RWPE2 (cell line): ENCODE results near the gene HIVEP3.
A peak's percentile ranks its signal among the peaks of the same experiment; 100 is the strongest.

ENCODE experiments used
- ATAC-seq: fragments of 200-7000 bp; cut with Tn5 transposase; 3 replicates; pipeline ENCODE4 v1.9.1; 2021; ENCODE audit warnings: low read depth
- DNase-seq: peaks from one replicate; pipeline ENCODE4 v3.0.0-alpha.2; 2020; ENCODE audit warnings: low spot score
- H3K27ac ChIP-seq: fragments of 450-650 bp; 2 replicates; pipeline ENCODE4 v1.5.1; 2017; ENCODE audit warnings: mild to moderate bottlenecking; ENCODE audit not compliant: poor library complexity, severe bottlenecking
- H3K27me3 ChIP-seq: fragments of 250-450 bp; sonication (Bioruptor Pico); 2 replicates; pipeline ENCODE4 v1.5.1; 2021; ENCODE audit warnings: mild to moderate bottlenecking, moderate library complexity; ENCODE audit not compliant: insufficient read depth, poor library complexity, severe bottlenecking
- H3K36me3 ChIP-seq: fragments of 250-450 bp; sonication (Bioruptor Pico); 2 replicates; pipeline ENCODE4 v1.5.1; 2020; ENCODE audit warnings: low read depth, mild to moderate bottlenecking, moderate library complexity
- H3K4me1 ChIP-seq: fragments of 250-450 bp; sonication (Bioruptor Pico); 2 replicates; pipeline ENCODE4 v1.5.1; 2021; ENCODE audit warnings: mild to moderate bottlenecking, moderate library complexity; ENCODE audit not compliant: insufficient read depth, poor library complexity, severe bottlenecking
- H3K4me3 ChIP-seq: fragments of 250-450 bp; sonication (Bioruptor Pico); 2 replicates; pipeline ENCODE4 v1.5.1; 2021; ENCODE audit warnings: mild to moderate bottlenecking, moderate library complexity; ENCODE audit not compliant: severe bottlenecking
- H3K9me3 ChIP-seq: fragments of 250-450 bp; sonication (Bioruptor Pico); 2 replicates; pipeline ENCODE4 v1.5.1; 2021; ENCODE audit warnings: mild to moderate bottlenecking, moderate library complexity; ENCODE audit not compliant: severe bottlenecking
- TF ChIP-seq, protein P1 (sequence below): fragments of 450-650 bp; IDR thresholded peaks from one replicate; pipeline ENCODE4 v1.5.1; 2017; ENCODE audit warnings: mild to moderate bottlenecking, moderate library complexity; ENCODE audit not compliant: poor library complexity, severe bottlenecking

HIVEP3 gene

DNA sequence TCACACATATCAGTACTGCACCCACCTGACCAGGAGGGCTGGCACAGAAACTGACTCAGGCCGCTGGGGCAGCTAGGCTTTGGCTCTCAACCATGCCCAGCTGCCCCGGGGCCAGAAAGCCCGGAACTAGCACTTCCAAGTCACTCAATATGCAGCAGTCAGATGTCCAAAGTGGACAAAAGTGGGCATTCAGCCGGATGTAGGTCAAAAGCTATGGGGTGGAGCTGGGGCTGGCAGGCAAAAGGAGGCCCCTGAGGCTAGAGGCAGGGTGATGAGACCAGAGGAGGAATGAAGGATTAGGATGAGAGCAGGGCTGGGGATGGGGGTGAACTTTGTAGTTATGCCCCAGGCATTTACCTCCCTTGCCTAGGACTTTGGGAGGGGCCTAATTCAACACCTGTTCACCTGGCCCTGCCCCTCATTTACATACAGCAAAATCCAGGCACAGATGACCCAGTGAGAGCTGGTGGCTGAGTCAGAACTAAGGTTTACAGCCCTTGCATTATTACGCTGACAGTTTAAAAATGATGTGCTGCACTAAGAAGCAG lies 403.5 kb downstream of the HIVEP3 start:
- H3K4me3 ChIP-seq: no peak overlapping the region
- ATAC-seq (peak; percentile 68), DNase-seq (no peak)
- TF ChIP-seq, protein P1, sequence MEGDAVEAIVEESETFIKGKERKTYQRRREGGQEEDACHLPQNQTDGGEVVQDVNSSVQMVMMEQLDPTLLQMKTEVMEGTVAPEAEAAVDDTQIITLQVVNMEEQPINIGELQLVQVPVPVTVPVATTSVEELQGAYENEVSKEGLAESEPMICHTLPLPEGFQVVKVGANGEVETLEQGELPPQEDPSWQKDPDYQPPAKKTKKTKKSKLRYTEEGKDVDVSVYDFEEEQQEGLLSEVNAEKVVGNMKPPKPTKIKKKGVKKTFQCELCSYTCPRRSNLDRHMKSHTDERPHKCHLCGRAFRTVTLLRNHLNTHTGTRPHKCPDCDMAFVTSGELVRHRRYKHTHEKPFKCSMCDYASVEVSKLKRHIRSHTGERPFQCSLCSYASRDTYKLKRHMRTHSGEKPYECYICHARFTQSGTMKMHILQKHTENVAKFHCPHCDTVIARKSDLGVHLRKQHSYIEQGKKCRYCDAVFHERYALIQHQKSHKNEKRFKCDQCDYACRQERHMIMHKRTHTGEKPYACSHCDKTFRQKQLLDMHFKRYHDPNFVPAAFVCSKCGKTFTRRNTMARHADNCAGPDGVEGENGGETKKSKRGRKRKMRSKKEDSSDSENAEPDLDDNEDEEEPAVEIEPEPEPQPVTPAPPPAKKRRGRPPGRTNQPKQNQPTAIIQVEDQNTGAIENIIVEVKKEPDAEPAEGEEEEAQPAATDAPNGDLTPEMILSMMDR: no peak
- H3K27ac ChIP-seq: peak overlapping the region; percentile 41
- H3K36me3 ChIP-seq: no peaks in the 10 kb centered on the region
- H3K27me3 ChIP-seq: no peaks in the 10 kb centered on the region
- H3K9me3 ChIP-seq: no peaks in the 10 kb centered on the region
- H3K4me1 ChIP-seq: peaks cover 11% of the 10 kb centered on the region

DNA sequence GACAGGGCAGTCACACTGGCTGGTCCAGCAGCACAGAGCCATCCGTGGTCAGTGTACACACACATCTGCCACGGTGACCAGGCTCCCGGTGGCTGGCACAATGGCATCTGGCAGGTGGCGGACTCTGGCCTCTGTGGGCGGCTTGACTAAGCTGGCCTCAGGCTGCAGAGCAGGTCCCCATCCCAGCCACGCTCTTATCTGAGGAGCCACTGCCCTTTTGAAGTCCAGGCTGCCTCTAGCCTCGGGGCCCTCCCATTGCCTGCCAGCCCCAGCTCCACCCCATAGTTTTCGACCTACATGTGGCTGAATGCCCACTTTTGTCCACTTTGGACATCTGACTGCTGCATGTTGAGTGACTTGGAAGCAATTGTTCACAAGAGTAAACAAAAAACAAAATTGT lies 404.3 kb downstream of the HIVEP3 start:
- H3K27ac ChIP-seq: peak overlapping the region; percentile 41
- no peaks in the 10 kb centered on the region for H3K27me3 ChIP-seq
- no peak for DNase-seq
- H3K4me3 ChIP-seq: no peak overlapping the region
- no peaks in the 10 kb centered on the region for H3K36me3 ChIP-seq
- TF ChIP-seq, protein P1: no peak
- no peaks in the 10 kb centered on the region for H3K9me3 ChIP-seq
- peaks cover 11% of the 10 kb centered on the region for H3K4me1 ChIP-seq
- ATAC-seq: no peak

DNA sequence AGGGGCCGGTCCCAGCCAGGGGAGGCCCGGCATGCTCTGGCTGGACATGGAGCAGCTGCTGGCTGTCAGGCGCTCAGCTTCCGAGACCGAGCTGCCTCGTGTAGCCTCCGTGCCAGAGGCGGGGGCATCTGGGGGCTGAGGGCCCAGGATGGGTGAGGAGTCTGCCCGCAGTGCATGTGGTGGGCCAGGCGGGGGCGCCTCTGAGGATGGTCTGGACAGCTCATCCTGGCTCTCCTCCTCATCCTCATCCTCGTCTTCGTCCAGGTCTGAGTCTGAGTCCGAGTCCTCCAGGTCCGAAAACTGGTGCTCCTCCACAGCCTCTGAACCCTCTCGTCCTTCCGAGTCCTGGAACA lies 405.4 kb downstream of the HIVEP3 start:
- DNase-seq: no peak
- H3K4me1 ChIP-seq: peaks cover 11% of the 10 kb centered on the region
- H3K27me3 ChIP-seq: no peaks in the 10 kb centered on the region
- H3K9me3 ChIP-seq: no peaks in the 10 kb centered on the region
- TF ChIP-seq, protein P1: peak; percentile 17
- no peak for ATAC-seq
- H3K27ac ChIP-seq: no peak overlapping the region
- no peaks in the 10 kb centered on the region for H3K36me3 ChIP-seq
- H3K4me3 ChIP-seq: no peak overlapping the region

DNA sequence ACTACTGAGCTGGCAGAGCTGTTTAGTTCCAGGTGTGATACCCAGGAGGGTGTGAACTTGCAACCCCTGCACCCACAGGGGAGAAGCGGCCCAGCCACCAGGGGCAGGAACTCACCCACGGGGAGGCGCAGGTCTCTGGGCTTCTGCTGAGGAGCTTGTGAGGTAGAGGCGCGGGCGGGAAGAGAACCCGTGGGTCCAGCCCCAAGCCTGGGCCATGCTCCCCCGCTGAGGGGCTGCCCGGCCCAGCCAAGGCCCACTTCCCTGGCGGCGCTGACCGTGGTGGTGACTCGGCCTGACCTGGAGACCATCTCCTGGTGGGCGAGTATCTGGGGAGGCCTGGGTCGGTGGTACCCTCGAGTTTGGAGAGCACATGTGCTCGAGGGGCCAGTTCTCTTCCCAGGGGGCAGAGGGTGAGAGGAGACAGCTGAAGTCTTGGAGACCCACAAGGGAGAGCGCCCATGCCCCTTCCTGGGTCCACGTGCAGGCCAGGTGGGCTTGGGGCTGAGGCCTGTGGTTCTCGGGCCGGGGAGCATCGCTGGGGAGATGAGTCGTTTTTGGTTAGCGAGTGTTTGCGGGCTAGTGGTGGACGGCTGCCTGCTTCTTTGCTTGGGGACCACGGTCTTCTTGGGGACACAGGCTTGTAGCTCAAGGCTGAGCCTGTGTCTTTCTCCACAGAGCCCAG lies 405.9 kb downstream of the HIVEP3 start:
- ATAC-seq (no peak), DNase-seq (no peak)
- TF ChIP-seq, protein P1: no peak
- H3K27me3 ChIP-seq: no peaks in the 10 kb centered on the region
- H3K9me3 ChIP-seq: no peaks in the 10 kb centered on the region
- H3K4me3 ChIP-seq: no peak overlapping the region
- H3K27ac ChIP-seq: no peak overlapping the region
- H3K4me1 ChIP-seq: peaks cover 11% of the 10 kb centered on the region
- H3K36me3 ChIP-seq: no peaks in the 10 kb centered on the region

DNA sequence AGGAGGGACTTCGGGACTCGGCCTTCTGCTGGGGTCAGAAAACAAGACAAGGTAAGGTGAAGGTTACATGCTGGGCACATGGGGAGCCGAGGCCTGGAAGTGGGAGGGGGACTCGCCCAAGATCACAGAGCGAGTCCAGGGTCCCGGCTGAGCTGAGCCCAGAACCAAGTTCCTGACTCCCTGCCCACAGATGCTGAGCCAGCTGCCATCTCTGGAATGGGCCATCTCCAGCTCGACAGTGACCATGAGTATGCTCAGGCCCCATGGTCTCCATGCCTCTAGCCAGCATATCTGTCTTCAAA lies 407.5 kb downstream of the HIVEP3 start:
- DNase-seq (no peak), ATAC-seq (no peak)
- Histone ChIP-seq H3K36me3 (no peaks in the 10 kb centered on the region), H3K27ac (no peak overlapping the region), H3K4me3 (no peak overlapping the region), H3K4me1 (peaks cover 11% of the 10 kb centered on the region), H3K9me3 (no peaks in the 10 kb centered on the region), H3K27me3 (no peaks in the 10 kb centered on the region)
- TF ChIP-seq, protein P1: no peak
